GM12801 (cell line): ENCODE measurements around the gene MCL1.

Experiments used
- TF ChIP-seq, protein P1 (sequence below): IDR thresholded peaks from one replicate; pipeline ENCODE4 v1.5.1; 2011; ENCODE audit warnings: control low read depth; ENCODE audit not compliant: insufficient read length; ENCODE audit errors: extremely low read depth

MCL1 gene

DNA sequence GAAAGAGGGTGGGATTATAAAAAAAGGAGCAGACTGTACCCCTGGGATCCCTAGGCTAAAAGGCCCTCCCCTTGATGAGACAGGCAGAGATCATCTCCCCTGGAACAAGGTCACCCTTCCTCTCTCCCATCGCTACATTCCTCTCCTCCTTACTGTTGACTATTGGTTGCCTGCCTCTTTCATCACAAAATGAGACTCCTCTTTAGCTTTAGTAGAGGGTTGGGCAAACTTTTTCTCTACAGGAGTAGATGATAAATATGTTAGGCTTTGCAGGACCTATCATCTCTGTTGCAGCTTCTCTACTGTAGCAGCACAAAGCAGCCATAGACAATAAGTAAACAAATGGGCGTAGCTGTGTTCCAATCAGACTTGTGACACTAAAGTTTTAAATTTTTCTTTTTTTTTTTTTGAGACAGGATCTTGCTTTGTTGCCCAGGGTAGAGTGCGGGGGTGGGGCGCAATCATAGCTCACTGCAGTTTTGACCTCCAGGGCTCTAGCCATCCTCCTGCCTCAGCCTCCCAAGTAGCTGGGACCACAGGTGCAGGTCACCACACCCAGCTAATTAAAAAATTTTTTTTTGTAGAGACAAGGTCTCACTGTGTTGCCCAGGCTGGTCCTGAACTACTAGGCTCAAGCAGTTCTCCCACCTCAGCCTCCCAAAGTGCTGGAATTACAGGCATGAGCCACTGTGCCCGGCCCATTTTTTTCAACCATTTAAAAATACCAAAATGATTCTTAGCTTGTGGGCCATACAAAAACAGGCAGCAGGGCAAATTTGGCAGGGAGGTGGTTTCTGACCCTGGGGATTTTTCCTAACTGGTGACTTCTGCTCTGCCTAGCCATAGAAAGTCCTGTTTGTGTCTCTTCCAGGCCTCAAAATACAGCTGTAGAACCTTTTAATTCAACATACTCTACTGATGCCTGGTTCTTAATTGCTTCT is 15.1 kb downstream of the MCL1 start:
- TF ChIP-seq, protein P1, sequence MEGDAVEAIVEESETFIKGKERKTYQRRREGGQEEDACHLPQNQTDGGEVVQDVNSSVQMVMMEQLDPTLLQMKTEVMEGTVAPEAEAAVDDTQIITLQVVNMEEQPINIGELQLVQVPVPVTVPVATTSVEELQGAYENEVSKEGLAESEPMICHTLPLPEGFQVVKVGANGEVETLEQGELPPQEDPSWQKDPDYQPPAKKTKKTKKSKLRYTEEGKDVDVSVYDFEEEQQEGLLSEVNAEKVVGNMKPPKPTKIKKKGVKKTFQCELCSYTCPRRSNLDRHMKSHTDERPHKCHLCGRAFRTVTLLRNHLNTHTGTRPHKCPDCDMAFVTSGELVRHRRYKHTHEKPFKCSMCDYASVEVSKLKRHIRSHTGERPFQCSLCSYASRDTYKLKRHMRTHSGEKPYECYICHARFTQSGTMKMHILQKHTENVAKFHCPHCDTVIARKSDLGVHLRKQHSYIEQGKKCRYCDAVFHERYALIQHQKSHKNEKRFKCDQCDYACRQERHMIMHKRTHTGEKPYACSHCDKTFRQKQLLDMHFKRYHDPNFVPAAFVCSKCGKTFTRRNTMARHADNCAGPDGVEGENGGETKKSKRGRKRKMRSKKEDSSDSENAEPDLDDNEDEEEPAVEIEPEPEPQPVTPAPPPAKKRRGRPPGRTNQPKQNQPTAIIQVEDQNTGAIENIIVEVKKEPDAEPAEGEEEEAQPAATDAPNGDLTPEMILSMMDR, result no peak

GRCh38 chr1:150563340-150564038 is 15.9 kb downstream of the MCL1 start:
- TF ChIP-seq, protein P1, result no peak

DNA sequence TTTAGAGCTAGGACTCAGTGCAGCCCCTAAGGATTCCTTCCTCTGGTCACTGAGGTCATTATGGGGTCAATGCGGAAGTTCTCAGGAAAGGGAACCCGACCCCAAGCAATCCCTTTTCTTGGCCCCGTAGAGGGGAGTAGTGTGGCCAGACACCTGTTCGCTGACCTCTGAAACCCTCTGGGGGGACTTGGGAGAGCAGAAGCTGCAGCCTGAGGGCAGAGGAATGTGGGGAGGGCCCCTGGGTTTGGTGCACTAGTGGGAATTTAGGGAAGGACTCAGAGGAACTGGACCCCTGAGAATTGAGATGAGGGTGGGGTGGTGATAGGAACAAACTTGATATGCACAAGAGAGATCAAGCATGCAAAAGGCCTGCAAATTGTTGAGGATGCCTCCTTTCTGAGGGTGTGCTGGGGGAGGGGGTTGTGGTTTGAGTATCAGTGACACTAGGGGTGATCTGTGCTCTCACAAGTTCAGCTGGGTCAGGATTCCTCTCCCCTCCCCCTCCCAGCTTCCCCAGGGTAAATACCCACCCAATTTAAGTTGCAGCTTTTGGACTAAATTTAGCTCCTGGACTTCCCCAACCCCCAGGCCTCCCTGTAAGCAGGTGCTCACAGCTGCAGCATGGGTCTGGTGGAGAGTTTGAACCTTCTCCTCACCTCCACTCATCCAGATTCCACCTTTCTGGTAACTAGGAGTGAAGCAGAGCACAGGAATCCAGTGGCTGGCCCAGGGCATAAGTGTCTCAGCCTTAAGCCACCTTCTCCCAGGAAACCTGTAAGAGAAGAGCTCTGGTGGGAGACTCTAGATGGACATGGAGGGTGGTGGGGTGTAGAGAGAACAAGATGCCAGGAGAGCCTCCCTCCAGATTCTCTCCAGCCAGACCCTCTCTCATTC is 16.7 kb downstream of the MCL1 start:
- TF ChIP-seq, protein P1, result no peak

- TF ChIP-seq, protein P1, result no peak
Observed at GRCh38 chr1:150561974-150562445, 17.4 kb downstream of the MCL1 start.

- TF ChIP-seq, protein P1, result no peak
Observed at GRCh38 chr1:150561254-150561973, 18.0 kb downstream of the MCL1 start.

- TF ChIP-seq, protein P1, result no peak
Observed at GRCh38 chr1:150560576-150561253, 18.7 kb downstream of the MCL1 start.
